ENCODE results near the gene PIEZO1. TPM values are rescaled to one million over a fixed set of nuclear protein-coding genes. Genes with fewer than 3 reads are reported as not detected.

Gene PIEZO1
- total RNA-seq, 1 experiment from 2014 or later, result 71.1 TPM

- no peak overlapping the region for H4K5ac ChIP-seq (ENCODE audit: insufficient read length, low read depth, low read length)
- no peak overlapping the region for H3K4me2 ChIP-seq (ENCODE audit: insufficient read depth, insufficient read length, low read length)
- no peak overlapping the region for H2AFZ ChIP-seq (ENCODE audit: low read length)
- no peak overlapping the region for H4K91ac ChIP-seq (ENCODE audit: insufficient read length, low read depth, low read length)
- H3K4me3 Mint-ChIP-seq, result no peak overlapping the region
- no peak overlapping the region for H4K8ac ChIP-seq (replicated peaks; ENCODE audit: insufficient read length, low read depth, low read length)
- H2BK20ac ChIP-seq (ENCODE audit: low read depth, low read length, poor library complexity, severe bottlenecking), result no peak overlapping the region
- H2BK12ac ChIP-seq (ENCODE audit: insufficient read length, low read depth, low read length), result no peak overlapping the region
- no peaks in the 10 kb centered on the region for H3K79me2 ChIP-seq (ENCODE audit: insufficient read depth, low read length)
- H3K4me1 Mint-ChIP-seq, result no peaks in the 10 kb centered on the region
- no peaks in the 10 kb centered on the region for H3K9me3 Mint-ChIP-seq
- H3K56ac ChIP-seq (ENCODE audit: insufficient read length, low read depth, low read length), result no peak overlapping the region
- no peak overlapping the region for H3K4ac ChIP-seq (ENCODE audit: low read depth, low read length)
- H2AK5ac ChIP-seq (ENCODE audit: insufficient read length, low read length), result no peak overlapping the region
- H3K27ac Mint-ChIP-seq, result peak overlapping the region in 1 of 3 experiments; percentile 84; a peak in 2 of 7 replicates
- H3K9ac ChIP-seq (ENCODE audit: extremely low read depth, insufficient read length, low read length), result no peak overlapping the region
- H3K27me3 Mint-ChIP-seq (ENCODE audit: low read depth), result no peaks in the 10 kb centered on the region
- no peaks in the 10 kb centered on the region for H3K79me1 ChIP-seq (ENCODE audit: insufficient read depth, low read depth, low read length, poor library complexity, severe bottlenecking)
- no peak overlapping the region for H3T11ph ChIP-seq (ENCODE audit: low read length)
- no peak overlapping the region for H3K18ac ChIP-seq (ENCODE audit: insufficient read length, low read depth, low read length)
- H3K23ac ChIP-seq (ENCODE audit: insufficient read length, low read depth, low read length), result no peak overlapping the region
- H4K20me1 ChIP-seq (ENCODE audit: control insufficient read depth, insufficient read depth, insufficient read length), result no peaks in the 10 kb centered on the region
- peak overlapping the region; percentile 19; the same call in 1 of the 2 replicates for H3K14ac ChIP-seq (ENCODE audit: insufficient read depth, low read length)
- no peak overlapping the region for H3K27ac ChIP-seq (ENCODE audit: insufficient read length, low read depth, low read length)
- no peaks in the 10 kb centered on the region for H3K4me1 ChIP-seq (ENCODE audit: insufficient read depth, low read length)
- no peak overlapping the region for H2BK5ac ChIP-seq (ENCODE audit: insufficient read length, low read length)
- peaks cover 0 to 5% (median 4%) of the 10 kb centered on the region in 3 experiments; a peak in 2 of 7 replicates for H3K36me3 Mint-ChIP-seq (ENCODE audit: insufficient read depth in 1 of 3, low read depth in 3 of 3)
- no peaks in the 10 kb centered on the region for H3K9me3 ChIP-seq (ENCODE audit: control insufficient read depth, low read depth, low read length)
- no peaks in the 10 kb centered on the region for H3K27me3 ChIP-seq (ENCODE audit: insufficient read depth, low read length)
- H2BK120ac ChIP-seq (ENCODE audit: low read depth, low read length, poor library complexity, severe bottlenecking), result no peak overlapping the region
- DNase-seq, result no peak
- no peak for TF ChIP-seq CTCF (conservative IDR thresholded peaks at IDR 0.05)
- no peaks in the 10 kb centered on the region for H3K23me2 ChIP-seq (ENCODE audit: insufficient read length, low read depth, low read length, poor library complexity, severe bottlenecking)
- WGBS (ENCODE audit: extremely low coverage, insufficient read length, low lambda C conversion rate), result no CpG with 5 or more reads among the region's 40 CpGs
- no peak overlapping the region for H2BK15ac ChIP-seq (ENCODE audit: low read depth, low read length)
These were observed 33.0 kb upstream of the PIEZO1 start for GRCh38 chr16:88817785-88818574.
